Measurements from ENCODE around the gene ZFYVE28.

Gene ZFYVE28

GRCh38 chr4:2450394-2451035, 32.1 kb upstream of the ZFYVE28 start:
- TF ChIP-seq, protein P1, sequence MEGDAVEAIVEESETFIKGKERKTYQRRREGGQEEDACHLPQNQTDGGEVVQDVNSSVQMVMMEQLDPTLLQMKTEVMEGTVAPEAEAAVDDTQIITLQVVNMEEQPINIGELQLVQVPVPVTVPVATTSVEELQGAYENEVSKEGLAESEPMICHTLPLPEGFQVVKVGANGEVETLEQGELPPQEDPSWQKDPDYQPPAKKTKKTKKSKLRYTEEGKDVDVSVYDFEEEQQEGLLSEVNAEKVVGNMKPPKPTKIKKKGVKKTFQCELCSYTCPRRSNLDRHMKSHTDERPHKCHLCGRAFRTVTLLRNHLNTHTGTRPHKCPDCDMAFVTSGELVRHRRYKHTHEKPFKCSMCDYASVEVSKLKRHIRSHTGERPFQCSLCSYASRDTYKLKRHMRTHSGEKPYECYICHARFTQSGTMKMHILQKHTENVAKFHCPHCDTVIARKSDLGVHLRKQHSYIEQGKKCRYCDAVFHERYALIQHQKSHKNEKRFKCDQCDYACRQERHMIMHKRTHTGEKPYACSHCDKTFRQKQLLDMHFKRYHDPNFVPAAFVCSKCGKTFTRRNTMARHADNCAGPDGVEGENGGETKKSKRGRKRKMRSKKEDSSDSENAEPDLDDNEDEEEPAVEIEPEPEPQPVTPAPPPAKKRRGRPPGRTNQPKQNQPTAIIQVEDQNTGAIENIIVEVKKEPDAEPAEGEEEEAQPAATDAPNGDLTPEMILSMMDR (IDR thresholded peaks at IDR 0.05; ENCODE audit: control extremely low read depth, extremely low read depth, low read depth, missing control alignments) = no peak
- ChIA-PET CTCF (interaction anchor here (1.0 to 2.6 kb wide), 4 partner anchors 9 to 232 kb away, joined by 3 to 16 read pairs (median 5); no protein-coding TSS in a partner anchor), POLR2A (no interaction called here)
- no peak for DNase-seq (ENCODE audit: extremely low spot score)

DNA sequence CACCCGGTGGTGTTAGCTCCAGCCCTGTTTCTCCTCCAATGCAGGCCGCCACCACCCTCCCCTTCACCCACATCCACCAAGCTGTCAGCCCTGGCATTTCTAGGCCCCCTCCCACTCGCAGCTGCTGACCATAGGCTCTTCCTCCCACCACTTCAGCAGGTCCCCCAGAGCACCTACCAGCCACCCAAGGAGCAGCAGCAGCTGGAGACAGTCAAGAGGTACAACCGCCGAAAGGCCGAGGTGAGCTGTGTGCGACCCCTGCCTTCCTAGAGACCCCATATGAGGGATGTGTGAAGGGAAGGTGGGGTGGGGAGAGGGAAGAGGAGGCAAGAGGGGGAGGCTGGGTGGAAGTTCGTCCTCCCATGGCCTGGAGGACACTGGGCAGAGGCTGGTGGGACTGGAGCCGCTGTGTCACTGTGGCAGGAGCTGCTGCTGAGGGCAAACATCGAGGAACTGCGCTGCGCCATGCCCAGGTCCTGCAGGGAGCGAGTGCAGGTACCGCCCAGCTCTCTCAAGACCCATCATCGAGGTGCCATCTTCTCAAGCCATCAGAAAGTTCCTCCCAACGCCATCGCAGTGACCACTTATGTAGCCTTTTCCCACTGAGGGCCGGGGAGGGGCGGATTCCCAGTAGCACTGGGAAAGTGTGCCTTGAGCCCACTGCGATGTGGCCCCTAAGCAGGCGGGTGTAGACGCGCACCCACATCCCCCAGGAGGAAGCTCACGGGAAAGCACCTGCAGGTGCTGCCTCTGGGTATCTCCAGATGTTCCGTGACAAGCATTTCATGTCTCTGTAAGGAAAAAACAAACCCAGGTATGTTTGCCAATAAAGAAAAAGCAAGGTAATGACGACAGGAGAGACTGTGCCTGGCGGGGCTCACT, 31.3 kb upstream of the ZFYVE28 start:
- DNase-seq (ENCODE audit: extremely low spot score) = no peak
- TF ChIP-seq, protein P1 (IDR thresholded peaks at IDR 0.05; ENCODE audit: control extremely low read depth, extremely low read depth, low read depth, missing control alignments) = no peak
- CTCF ChIA-PET = interaction anchor here (1.7 to 2.6 kb wide), 3 partner anchors 8 to 13 kb away, joined by 5 to 16 read pairs (median 5); no protein-coding TSS in a partner anchor
- POLR2A ChIA-PET = no interaction called here

GRCh38 chr4:2449051-2449450, 30.6 kb upstream of the ZFYVE28 start:
- CTCF ChIA-PET = interaction anchor here (0.7 to 2.6 kb wide), 3 partner anchors 8 to 16 kb away, joined by 3 to 16 read pairs (median 5); no protein-coding TSS in a partner anchor
- POLR2A ChIA-PET = no interaction called here
- no peak for DNase-seq (ENCODE audit: extremely low spot score)
- TF ChIP-seq, protein P1 (IDR thresholded peaks at IDR 0.05; ENCODE audit: control extremely low read depth, extremely low read depth, low read depth, missing control alignments) = no peak

DNA sequence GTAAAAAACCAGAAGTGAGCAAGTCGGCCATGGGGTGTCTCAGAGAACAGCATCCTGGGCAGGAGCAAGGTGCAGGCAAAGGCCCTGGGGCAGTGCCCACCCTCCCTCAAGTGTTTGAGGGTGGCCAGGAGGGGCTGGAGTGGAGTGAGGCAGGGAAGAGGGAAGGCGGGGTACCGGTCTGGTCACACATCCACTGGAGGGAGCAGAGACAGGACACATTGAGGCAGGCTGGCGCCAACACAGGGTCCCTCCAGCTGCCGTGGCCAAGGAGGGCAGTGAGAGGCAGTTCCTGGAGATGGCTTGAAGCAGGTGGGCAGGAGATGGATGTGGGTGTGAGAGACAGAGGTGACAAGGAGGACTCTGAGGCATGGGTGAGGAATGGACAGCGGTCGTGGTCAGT, 30.1 kb upstream of the ZFYVE28 start:
- ChIA-PET POLR2A (no interaction called here), CTCF (interaction anchor here (0.7 to 1.7 kb wide), 2 partner anchors 12 to 16 kb away, joined by 3 to 5 read pairs; no protein-coding TSS in a partner anchor)
- DNase-seq (ENCODE audit: extremely low spot score) = no peak
- TF ChIP-seq, protein P1 (IDR thresholded peaks at IDR 0.05; ENCODE audit: control extremely low read depth, extremely low read depth, low read depth, missing control alignments) = no peak

DNA sequence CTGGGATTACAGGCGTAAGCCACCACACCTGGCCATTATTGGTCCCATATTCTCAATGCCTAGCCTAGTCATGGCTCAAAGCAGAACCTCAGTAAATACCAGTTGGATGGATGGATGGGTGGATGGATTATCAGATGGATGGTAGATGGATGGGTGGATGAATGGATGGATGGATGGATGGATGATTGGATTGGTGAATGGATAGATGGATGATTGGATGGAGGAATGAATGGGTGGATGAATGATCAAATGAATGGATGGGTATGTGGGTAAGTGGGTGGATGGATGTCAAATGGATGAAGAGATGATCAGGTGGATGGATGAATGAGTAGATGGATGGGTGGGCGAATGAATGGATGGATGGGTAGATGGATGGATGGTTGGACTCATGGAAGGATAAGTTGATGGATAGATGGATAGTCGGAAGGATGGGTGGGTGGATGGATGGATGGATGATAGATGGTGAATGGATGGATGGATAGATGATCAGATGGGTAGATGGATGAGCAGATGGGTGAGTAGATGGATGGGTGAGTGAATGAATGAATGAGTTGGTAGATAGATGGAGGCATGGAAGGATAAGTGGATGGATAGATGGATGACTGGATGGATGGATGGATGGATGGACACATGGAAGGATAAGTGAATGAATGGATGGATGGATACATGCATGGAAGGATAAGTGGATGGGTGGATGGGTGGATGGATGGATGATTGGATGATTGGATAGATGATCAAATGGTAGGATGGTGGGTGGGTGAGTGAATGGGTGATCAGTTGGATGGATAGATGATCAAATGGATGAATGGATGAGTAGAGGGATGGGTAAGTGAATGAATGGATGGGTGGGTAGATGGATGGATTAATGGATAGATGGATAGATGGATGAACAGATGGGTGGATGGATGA, 28.5 kb upstream of the ZFYVE28 start:
- CTCF ChIA-PET = no interaction called here
- no peak for DNase-seq (ENCODE audit: extremely low spot score)
- TF ChIP-seq, protein P1 (IDR thresholded peaks at IDR 0.05; ENCODE audit: control extremely low read depth, extremely low read depth, low read depth, missing control alignments) = no peak
- POLR2A ChIA-PET = no interaction called here

- ChIA-PET CTCF (no interaction called here), POLR2A (no interaction called here)
- TF ChIP-seq, protein P1 (IDR thresholded peaks at IDR 0.05; ENCODE audit: control extremely low read depth, extremely low read depth, low read depth, missing control alignments) = no peak
- no peak for DNase-seq (ENCODE audit: extremely low spot score)
Observed at GRCh38 chr4:2445571-2445970, 27.1 kb upstream of the ZFYVE28 start.
